G401.6 (cell line): ENCODE results near the gene TM4SF4.
A peak's percentile ranks its signal among the peaks of the same experiment; 100 is the strongest.

Experiments
- FAIRE-seq: peaks from 2 replicates; lab custom pipeline; 2012; peaks lifted over from hg19 to GRCh38; lab: Jason Lieb, UNC

The TM4SF4 gene

GRCh38 chr3:149455366-149455765 lies 19.1 kb upstream of the TM4SF4 start:
- FAIRE-seq: no peak

GRCh38 chr3:149455989-149456388 lies 18.5 kb upstream of the TM4SF4 start:
- no peak for FAIRE-seq

- no peak for FAIRE-seq
Measured at GRCh38 chr3:149459491-149460059, 14.9 kb upstream of the TM4SF4 start.

GRCh38 chr3:149460117-149460516 lies 14.4 kb upstream of the TM4SF4 start:
- no peak for FAIRE-seq

GRCh38 chr3:149462051-149462450 lies 12.4 kb upstream of the TM4SF4 start:
- no peak for FAIRE-seq

GRCh38 chr3:149462581-149463011 lies 11.9 kb upstream of the TM4SF4 start:
- no peak for FAIRE-seq

GRCh38 chr3:149463921-149464320 lies 10.6 kb upstream of the TM4SF4 start:
- FAIRE-seq: no peak

- no peak for FAIRE-seq
Measured at GRCh38 chr3:149464542-149465328, 9.8 kb upstream of the TM4SF4 start.

DNA sequence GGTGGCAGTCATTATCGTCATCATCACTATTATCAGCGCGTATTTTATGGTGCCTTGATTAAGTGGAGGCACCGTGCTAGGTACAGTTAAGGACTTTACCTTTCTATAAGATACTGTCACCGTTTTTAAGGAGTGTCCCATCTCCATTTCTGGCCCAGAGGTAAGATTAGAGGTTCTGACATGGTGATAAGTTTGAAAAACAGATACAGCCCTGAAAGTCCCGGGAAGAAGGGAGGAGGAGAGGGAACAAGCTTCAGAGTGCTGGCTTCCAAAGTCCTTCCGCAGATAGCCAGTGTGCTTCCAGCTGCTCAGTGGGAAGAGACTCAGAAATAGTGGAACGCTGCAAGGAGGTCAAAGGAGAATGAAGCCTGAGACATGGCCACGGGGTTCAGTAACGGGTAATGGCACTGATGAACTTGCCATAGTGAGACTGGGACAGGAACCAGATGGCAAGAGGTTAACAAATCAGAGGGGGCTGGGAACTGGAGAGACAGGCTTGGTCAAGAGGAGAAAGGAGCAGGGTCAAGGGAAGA lies 9.1 kb upstream of the TM4SF4 start:
- FAIRE-seq: no peak

DNA sequence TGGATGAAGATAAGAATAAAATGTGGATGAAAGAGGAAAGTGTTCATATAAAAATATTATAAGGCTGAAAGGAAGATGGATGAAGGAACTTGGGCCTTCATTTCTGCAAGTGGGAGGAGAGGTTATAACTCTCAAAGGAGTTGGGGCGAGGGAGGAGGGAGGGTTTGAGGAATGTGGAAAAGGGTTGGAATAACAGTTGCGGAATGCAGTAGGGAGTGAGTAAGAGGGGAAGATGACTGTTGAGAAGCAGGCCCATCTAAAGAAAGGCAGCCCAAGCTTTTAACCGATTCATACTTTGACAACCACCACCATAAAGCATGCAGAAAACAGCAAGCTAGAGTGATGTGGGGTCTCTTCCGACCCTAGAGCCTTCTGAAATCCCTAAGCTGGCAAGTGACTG lies 8.3 kb upstream of the TM4SF4 start:
- no peak for FAIRE-seq

GRCh38 chr3:149468504-149469212 lies 5.8 kb upstream of the TM4SF4 start:
- no peak for FAIRE-seq

DNA sequence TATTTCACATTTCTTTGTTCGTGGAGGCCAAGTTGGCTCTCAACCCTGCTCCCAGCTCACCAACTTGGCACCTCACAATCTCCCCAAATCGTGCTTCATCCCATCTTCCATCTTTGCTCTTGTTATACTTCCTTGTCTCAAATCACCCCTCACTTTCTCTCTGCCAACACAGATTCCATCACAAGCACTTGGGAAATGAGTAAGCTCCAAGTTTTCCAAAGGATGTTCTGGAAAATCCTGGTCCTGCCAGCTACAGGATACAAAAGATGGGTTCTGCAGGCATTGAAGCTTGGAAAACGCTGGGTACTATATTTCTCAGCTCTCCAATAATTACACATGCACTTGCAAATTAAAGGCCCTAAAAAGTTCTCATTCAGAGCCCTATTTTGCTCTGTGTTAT lies 4.1 kb upstream of the TM4SF4 start:
- no peak for FAIRE-seq

DNA sequence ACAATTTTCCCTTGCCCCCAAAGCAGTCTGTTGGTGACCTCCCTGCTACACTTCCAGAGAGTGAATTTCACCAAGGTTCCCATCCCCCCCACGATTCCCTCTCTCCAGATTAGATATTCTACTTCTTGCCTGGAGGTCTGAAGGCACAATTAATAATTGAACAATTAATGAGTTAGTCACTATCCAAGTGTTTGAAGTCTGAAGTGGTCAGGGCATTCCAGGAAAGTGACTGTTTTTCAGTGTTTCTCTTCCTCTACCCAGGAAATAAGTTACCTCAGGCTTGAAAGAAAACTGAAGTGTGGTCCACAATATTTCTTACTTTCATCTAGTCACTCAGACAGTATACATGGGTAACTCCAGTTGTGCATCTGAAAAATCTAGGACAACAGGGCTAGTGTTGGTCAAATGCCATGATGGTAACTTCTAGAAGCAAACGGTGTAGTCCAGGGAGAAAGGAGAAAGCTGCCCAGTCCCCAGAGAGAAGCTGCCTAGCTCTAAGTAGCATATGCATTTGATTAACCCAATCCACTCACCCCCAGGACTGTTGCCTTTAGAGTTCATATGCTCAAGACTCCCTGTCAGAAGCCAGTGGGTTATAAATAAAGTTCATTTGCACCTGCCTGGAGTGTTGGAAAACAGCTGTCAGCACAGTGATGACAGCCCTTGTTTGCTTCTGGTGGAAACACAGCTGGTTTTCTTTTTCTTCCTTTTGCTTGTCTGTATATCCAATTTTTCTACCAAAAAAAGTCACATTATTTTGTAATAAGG lies 2.3 kb upstream of the TM4SF4 start:
- no peak for FAIRE-seq

DNA sequence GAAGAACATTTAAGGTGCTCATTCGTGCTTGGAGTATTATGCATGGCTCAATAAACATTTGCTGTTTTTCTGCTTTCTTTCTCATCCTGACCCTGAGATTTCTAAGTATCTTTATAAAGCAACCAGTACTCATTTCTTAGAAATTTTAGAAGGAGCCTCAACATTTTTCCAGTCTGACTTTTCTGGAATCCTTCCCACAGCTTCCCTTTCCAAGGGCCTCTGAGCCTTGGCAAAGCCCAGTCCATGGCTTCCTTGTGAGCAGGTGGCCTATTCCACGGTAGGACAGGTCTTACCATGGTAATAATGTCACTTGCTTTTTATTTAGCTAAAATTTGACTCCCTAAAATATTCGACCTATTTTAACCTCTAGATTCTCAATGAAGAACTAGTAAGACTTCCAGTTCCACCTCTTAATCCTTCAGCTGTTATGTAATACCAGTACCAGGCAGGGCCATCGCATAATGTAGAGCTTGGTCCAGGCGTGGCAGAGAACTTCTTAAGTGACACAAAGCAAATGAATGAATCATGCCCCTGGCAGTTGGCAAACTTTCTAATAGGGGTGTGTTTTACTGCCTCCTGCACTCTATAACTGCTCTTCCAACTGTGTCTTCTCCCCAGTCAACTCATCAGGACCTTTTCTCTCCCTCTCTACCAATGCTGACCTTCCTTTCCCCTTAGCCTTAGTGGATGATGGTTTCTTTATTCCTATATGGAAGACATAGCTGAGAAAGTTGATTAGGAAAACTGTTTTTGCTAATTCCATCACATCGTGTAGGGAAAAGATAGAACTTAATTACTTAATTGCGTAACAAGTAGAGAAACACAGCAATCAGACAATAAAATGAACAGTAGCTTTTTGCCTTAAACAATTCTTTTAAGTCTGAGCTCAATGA lies 894 bp upstream of the TM4SF4 start:
- no peak for FAIRE-seq

DNA sequence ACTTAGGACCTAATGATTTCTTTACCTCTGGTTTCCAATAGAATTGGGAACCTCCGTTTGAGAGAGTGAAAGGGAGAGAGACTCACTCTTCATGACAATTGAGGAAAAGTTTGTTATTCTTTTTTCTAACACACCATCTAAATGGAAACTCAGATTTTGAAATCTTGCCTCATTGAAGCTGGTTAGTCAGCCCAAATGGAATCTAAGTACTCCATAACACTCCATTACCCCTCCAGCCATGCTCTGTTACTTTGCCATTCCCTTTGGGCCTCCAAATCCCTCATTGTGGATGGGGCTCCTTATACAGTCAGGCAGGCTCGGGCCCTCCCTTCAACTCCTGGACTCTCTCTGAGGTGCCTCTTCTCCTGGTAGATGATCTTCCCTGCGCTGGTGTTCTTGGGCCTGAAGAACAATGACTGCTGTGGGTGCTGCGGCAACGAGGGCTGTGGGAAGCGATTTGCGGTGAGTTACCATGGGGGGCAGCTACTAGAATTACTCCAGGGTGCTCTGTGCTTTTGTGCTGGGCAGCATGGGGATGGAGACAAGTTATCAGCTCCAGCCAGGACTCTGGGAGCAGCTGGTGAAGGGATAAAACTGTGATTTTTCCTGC lies 1.1 kb downstream of the TM4SF4 start:
- FAIRE-seq: no peak

GRCh38 chr3:149476225-149476624 lies 1.7 kb downstream of the TM4SF4 start:
- no peak for FAIRE-seq

- no peak for FAIRE-seq
Measured at GRCh38 chr3:149479621-149480325, 5.3 kb downstream of the TM4SF4 start.

DNA sequence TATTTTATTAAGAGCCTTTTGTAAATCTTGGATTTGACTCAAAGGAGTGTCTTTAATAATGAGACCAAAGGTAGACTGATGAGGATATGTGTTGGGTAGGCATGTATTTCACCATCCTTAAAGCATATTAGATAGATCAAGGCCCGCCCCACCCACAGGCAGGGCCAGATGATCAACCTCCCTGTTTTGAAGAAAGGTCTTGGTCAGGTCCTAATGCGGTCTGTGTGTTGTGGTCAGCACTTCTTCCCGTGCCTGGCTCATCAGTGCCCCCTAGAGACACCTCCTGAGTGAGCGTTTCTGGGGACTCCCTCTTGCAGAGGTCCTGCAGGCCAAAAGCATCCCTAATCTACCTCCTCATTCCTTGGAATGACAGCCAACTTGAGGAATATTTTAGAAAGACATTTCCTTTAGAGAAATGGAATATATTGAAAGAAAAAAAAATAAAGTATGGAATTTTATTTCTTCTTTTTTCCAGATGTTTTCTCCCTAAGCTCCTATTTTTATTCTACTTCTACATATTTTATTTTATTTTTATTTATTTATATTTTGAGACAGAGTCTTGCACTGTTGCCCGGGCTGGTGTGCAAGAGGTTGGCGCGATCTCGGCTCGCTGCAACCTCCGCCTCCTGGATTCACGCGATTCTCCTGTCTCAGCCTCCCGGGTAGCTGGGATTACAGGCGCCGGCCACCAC lies 6.0 kb downstream of the TM4SF4 start:
- peak; percentile 96 for FAIRE-seq

DNA sequence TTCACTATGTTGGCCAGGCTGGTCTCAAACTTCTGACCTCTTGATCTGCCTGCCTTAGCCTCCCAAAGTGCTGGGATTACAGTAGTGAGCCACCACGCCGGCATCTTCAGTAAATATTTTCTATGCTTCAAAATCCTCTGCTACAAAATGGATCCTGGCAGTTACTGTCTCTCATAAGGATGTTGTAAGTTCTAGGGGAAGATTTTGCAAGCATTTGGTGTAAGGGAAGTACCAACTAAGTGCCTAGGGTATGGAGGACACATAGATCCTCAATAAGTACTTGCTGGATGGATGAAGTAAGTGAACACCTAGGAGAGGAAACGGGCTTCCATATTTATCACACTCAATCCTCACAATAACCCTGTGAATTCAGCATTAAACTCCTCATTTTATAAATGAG lies 6.6 kb downstream of the TM4SF4 start:
- FAIRE-seq: no peak

DNA sequence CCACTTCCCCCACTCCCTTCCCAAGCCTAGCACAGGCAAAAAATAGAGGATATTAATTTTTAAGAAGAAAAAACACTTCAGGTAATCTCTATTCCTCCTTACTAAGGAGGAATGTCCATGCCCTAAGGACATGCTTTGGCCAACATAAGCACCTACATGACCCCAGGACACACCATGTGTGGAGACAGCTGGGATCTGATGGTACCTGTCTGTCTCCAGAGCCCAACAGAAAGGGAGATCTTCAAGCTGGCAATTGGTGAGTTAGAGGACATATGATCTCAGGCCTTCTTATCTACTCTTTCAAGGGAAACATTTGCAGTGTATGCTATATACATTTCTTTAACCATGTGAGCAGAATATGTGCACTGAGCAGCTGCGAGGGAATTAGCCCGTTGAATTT lies 7.0 kb downstream of the TM4SF4 start:
- no peak for FAIRE-seq
